ENCODE results near the gene SMCHD1.

DNA sequence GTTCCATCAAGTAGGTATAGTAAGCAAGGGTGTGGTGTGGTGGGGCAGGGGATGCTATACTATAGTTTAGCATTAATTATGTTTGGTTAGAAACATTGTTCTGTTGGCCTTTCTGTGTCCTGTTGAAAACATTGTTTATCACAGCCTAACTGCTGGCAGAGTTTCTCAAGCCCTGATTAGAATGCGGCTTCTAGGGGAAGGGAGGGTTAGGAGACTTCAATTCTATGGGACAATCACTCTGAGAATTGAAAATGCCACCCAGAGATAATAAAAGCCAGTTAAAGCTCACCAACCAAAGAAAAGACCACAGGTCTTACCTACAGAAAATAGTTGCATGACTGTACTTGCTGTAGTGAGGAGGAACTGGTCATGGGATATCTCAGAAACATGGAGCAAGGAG lies 19.9 kb upstream of the SMCHD1 start:
- TF ChIP-seq CTCF (conservative IDR thresholded peaks at IDR 0.05; ENCODE audit: low read depth in 2 of 2): no peak
- no peak for TF ChIP-seq EZH2 (IDR thresholded peaks at IDR 0.05; ENCODE audit: low read depth, unreplicated experiment)
- TF ChIP-seq, protein P1, sequence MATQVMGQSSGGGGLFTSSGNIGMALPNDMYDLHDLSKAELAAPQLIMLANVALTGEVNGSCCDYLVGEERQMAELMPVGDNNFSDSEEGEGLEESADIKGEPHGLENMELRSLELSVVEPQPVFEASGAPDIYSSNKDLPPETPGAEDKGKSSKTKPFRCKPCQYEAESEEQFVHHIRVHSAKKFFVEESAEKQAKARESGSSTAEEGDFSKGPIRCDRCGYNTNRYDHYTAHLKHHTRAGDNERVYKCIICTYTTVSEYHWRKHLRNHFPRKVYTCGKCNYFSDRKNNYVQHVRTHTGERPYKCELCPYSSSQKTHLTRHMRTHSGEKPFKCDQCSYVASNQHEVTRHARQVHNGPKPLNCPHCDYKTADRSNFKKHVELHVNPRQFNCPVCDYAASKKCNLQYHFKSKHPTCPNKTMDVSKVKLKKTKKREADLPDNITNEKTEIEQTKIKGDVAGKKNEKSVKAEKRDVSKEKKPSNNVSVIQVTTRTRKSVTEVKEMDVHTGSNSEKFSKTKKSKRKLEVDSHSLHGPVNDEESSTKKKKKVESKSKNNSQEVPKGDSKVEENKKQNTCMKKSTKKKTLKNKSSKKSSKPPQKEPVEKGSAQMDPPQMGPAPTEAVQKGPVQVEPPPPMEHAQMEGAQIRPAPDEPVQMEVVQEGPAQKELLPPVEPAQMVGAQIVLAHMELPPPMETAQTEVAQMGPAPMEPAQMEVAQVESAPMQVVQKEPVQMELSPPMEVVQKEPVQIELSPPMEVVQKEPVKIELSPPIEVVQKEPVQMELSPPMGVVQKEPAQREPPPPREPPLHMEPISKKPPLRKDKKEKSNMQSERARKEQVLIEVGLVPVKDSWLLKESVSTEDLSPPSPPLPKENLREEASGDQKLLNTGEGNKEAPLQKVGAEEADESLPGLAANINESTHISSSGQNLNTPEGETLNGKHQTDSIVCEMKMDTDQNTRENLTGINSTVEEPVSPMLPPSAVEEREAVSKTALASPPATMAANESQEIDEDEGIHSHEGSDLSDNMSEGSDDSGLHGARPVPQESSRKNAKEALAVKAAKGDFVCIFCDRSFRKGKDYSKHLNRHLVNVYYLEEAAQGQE (IDR thresholded peaks at IDR 0.05; ENCODE audit: unreplicated experiment): no peak
- TF ChIP-seq POLR2AphosphoS5 (IDR thresholded peaks at IDR 0.05; ENCODE audit: low read depth): no peak
- TF ChIP-seq JUNB (IDR thresholded peaks at IDR 0.05; ENCODE audit: unreplicated experiment): no peak
- no peak for TF ChIP-seq ZNF114 (CRISPR knock-in tag; IDR thresholded peaks at IDR 0.05)
- no peak for TF ChIP-seq ZNF331 (CRISPR knock-in tag; IDR thresholded peaks at IDR 0.05; ENCODE audit: low read depth)
- no peak for TF ChIP-seq NANOG (IDR thresholded peaks at IDR 0.05; ENCODE audit: borderline replicate concordance)
- no peak for TF ChIP-seq EZH2phosphoT487 (IDR thresholded peaks at IDR 0.05; ENCODE audit: unreplicated experiment)
